ENCODE data around the gene C2orf78.

GRCh38 chr2:73766349-73766748 is 17.6 kb upstream of the C2orf78 start:
- TF ChIP-seq CTCF (conservative IDR thresholded peaks at IDR 0.05; ENCODE audit: low read length): no peak
- TF ChIP-seq EZH2phosphoT487 (IDR thresholded peaks at IDR 0.05; ENCODE audit: borderline replicate concordance, low read depth, low read length): no peak
